Caco-2 (cell line): ENCODE data around the gene NPSR1. TPM values are rescaled to one million over a fixed set of nuclear protein-coding genes. Genes with fewer than 3 reads are reported as not detected.

Experiments
- BruUV-seq: library from RNA; stranded (reverse); fragments of 400-500 nt; replicated peaks from 2 replicates; lab custom pipeline; 2021; lab: Mats Ljungman, UMichigan
- CTCF ChIA-PET: fragments of 300-600 bp; sonication (Branson Sonifier 250); formaldehyde crosslinking; loops from one replicate; lab custom pipeline; 2022; ENCODE audit warnings: antibody characterized with exemption; lab: Charles Lee
- POLR2A ChIA-PET: fragments of 300-600 bp; sonication (Branson Sonifier 250); formaldehyde crosslinking; loops from one replicate; lab custom pipeline; 2022; ENCODE audit warnings: antibody characterized with exemption; lab: Charles Lee
- DNase-seq, 2 experiments: peaks; one replicate each; pipeline versions ENCODE4 v3.0.0 to v3.0.0-alpha.2; 2020 to 2022
- H3K27me3 ChIP-seq: replicated peaks from 2 replicates; pipeline ENCODE4 v1.6.0; 2011; ENCODE audit warnings: low read length; ENCODE audit not compliant: control insufficient read depth, insufficient read depth
- H3K36me3 ChIP-seq: 2 replicates; pipeline ENCODE4 v1.5.1; 2011; ENCODE audit warnings: low read length; ENCODE audit not compliant: control insufficient read depth, insufficient read depth
- H3K4me1 ChIP-seq: fragments of 250-450 bp; sonication (Bioruptor Pico); 2 replicates; pipeline ENCODE4 v1.5.1; 2020; ENCODE audit warnings: mild to moderate bottlenecking
- H3K4me3 ChIP-seq: 2 replicates; pipeline ENCODE4 v1.5.1; 2011; ENCODE audit warnings: low read depth, mild to moderate bottlenecking, control low read depth, low read length
- H3K9me3 ChIP-seq: fragments of 250-450 bp; sonication (Bioruptor Pico); 2 replicates; pipeline ENCODE4 v1.5.1; 2020; ENCODE audit warnings: mild to moderate bottlenecking, moderate library complexity
- H3K27ac Mint-ChIP-seq: one replicate; pipeline ENCODE4 v1.8.0; 2022; ENCODE audit warnings: mixed read lengths; ENCODE audit not compliant: unreplicated experiment
- H3K27me3 Mint-ChIP-seq: one replicate; pipeline ENCODE4 v1.8.0; 2022; ENCODE audit warnings: mixed read lengths; ENCODE audit not compliant: insufficient read depth, unreplicated experiment
- H3K36me3 Mint-ChIP-seq: one replicate; pipeline ENCODE4 v1.8.0; 2022; ENCODE audit warnings: mild to moderate bottlenecking, mixed read lengths; ENCODE audit not compliant: insufficient read depth, unreplicated experiment
- H3K4me1 Mint-ChIP-seq: one replicate; pipeline ENCODE4 v1.8.0; 2022; ENCODE audit warnings: low read depth, mixed read lengths; ENCODE audit not compliant: unreplicated experiment
- H3K4me3 Mint-ChIP-seq: one replicate; pipeline ENCODE4 v1.8.0; 2022; ENCODE audit warnings: mild to moderate bottlenecking, moderate library complexity, mixed read lengths; ENCODE audit not compliant: unreplicated experiment
- H3K9me3 Mint-ChIP-seq: one replicate; pipeline ENCODE4 v1.8.0; 2022; ENCODE audit warnings: mixed read lengths; ENCODE audit not compliant: unreplicated experiment
- intact Hi-C: fragments of 100-400 bp; cut with micrococcal nuclease; formaldehyde crosslinking; loops from one replicate; pipeline ENCODE4 v1.10.0; 2022; ENCODE audit not compliant: unreplicated experiment
- total RNA-seq: library from RNA; stranded (reverse); gene quantifications from 2 replicates; pipeline ENCODE4 v1.2.3, GENCODE V29; 2022
- TF ChIP-seq, protein P1 (sequence below), 2 experiments: fragments of 200-600 bp in 1 of 2; IDR thresholded peaks; 1 replicate in 1 of 2; 2 replicates in 1 of 2; pipeline versions ENCODE4 v1.5.1 to v1.8.0; 2011 to 2022; ENCODE audit warnings: antibody characterized with exemption in 1 of 2, control low read depth in 1 of 2, inconsistent platforms in 1 of 2, low read depth in 1 of 2, low read length in 1 of 2, mild to moderate bottlenecking in 1 of 2, moderate library complexity in 1 of 2; ENCODE audit not compliant: insufficient read depth in 1 of 2, severe bottlenecking in 1 of 2, unreplicated experiment in 1 of 2

The NPSR1 gene
- total RNA-seq, 1 experiment from 2014 or later = not detected

DNA sequence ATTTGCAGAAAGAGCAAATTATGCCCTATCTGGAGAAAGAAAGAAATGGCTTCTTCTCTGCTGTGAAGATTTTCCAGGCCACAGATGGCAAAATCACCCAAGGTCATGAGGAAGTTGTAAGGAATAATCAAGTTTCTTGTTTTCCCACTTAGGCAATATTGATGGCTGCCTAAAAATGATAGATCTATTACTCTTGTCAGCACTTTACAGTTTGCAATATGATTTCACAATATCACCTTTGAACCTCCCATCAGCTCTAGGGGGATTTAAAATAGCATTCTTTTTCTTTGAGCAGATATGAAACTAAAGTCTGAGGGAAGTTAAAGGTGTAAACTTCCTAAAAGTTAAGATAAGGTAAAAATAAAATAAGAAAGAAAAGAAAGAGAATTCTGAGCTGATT is 6.7 kb downstream of the NPSR1 start:
- no TSS peak for BruUV-seq
- Mint-ChIP-seq H3K4me3 (no peak overlapping the region), H3K4me1 (peaks cover 7% of the 10 kb centered on the region), H3K27ac (no peak overlapping the region), H3K27me3 (peaks cover 2% of the 10 kb centered on the region), H3K36me3 (no peaks in the 10 kb centered on the region), H3K9me3 (peaks cover 10% of the 10 kb centered on the region)
- no peak overlapping the region for H3K4me3 ChIP-seq
- CTCF ChIA-PET = interaction anchor here (1.1 kb wide), 1 partner anchor 344 kb away, joined by 6 read pairs; no protein-coding TSS in a partner anchor
- DNase-seq = no peak
- TF ChIP-seq, protein P1, sequence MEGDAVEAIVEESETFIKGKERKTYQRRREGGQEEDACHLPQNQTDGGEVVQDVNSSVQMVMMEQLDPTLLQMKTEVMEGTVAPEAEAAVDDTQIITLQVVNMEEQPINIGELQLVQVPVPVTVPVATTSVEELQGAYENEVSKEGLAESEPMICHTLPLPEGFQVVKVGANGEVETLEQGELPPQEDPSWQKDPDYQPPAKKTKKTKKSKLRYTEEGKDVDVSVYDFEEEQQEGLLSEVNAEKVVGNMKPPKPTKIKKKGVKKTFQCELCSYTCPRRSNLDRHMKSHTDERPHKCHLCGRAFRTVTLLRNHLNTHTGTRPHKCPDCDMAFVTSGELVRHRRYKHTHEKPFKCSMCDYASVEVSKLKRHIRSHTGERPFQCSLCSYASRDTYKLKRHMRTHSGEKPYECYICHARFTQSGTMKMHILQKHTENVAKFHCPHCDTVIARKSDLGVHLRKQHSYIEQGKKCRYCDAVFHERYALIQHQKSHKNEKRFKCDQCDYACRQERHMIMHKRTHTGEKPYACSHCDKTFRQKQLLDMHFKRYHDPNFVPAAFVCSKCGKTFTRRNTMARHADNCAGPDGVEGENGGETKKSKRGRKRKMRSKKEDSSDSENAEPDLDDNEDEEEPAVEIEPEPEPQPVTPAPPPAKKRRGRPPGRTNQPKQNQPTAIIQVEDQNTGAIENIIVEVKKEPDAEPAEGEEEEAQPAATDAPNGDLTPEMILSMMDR (IDR thresholded peaks at IDR 0.05; ENCODE audit: insufficient read depth in 1 of 2, low read depth in 1 of 2, low read length in 1 of 2, severe bottlenecking in 1 of 2, unreplicated experiment in 1 of 2) = no peak
- no peaks in the 10 kb centered on the region for H3K9me3 ChIP-seq
- H3K36me3 ChIP-seq = no peaks in the 10 kb centered on the region
- POLR2A ChIA-PET = interaction anchor here (0.6 kb wide), 1 partner anchor 161 kb away, joined by 6 read pairs; no protein-coding TSS in a partner anchor
- intact Hi-C loops = no loop called here
- no peaks in the 10 kb centered on the region for H3K27me3 ChIP-seq
- H3K4me1 ChIP-seq = peaks cover 11% of the 10 kb centered on the region; the same call in 1 of the 2 replicates

- Histone ChIP-seq H3K4me1 (no peaks in the 10 kb centered on the region), H3K27me3 (no peaks in the 10 kb centered on the region), H3K9me3 (no peaks in the 10 kb centered on the region), H3K36me3 (no peaks in the 10 kb centered on the region), H3K4me3 (no peak overlapping the region)
- POLR2A ChIA-PET = no interaction called here
- no peak overlapping the region for H3K27ac Mint-ChIP-seq
- H3K9me3 Mint-ChIP-seq = no peaks in the 10 kb centered on the region
- H3K36me3 Mint-ChIP-seq = no peaks in the 10 kb centered on the region
- H3K4me1 Mint-ChIP-seq = peaks cover 6% of the 10 kb centered on the region
- CTCF ChIA-PET = no interaction called here
- no peak overlapping the region for H3K4me3 Mint-ChIP-seq
- intact Hi-C loops = loop anchor here (10.0 kb wide), 1 partner anchor 152 kb away; no protein-coding TSS in a partner anchor
- no TSS peak for BruUV-seq
- TF ChIP-seq, protein P1 (IDR thresholded peaks at IDR 0.05; ENCODE audit: insufficient read depth in 1 of 2, low read depth in 1 of 2, low read length in 1 of 2, severe bottlenecking in 1 of 2, unreplicated experiment in 1 of 2) = no peak
- H3K27me3 Mint-ChIP-seq = no peaks in the 10 kb centered on the region
- DNase-seq = no peak
These were observed 14.4 kb downstream of the NPSR1 start for GRCh38 chr7:34672430-34672829.

DNA sequence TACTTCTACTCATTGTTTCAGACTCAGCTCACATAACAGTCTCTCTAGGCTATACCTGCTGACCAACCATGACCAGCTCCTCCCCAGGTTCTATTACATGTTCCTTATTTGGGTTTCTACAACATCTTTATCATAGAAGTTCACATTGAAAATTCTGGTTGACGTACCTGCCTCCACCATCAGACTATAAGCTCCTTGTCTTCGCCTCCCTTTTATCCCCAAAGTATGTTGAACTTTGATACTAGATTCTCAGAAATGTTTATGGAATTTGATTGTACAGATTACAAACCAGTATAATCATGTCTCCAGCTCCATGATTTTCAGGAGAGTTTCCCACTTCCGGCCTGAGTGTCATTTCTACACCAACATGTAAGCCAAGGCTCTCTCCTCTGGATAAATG is 15.0 kb downstream of the NPSR1 start:
- Histone ChIP-seq H3K4me3 (no peak overlapping the region), H3K36me3 (no peaks in the 10 kb centered on the region), H3K4me1 (no peaks in the 10 kb centered on the region), H3K27me3 (no peaks in the 10 kb centered on the region), H3K9me3 (no peaks in the 10 kb centered on the region)
- intact Hi-C loops = loop anchor here (10.0 kb wide), 1 partner anchor 152 kb away; no protein-coding TSS in a partner anchor
- BruUV-seq = no TSS peak
- no peak overlapping the region for H3K4me3 Mint-ChIP-seq
- H3K36me3 Mint-ChIP-seq = no peaks in the 10 kb centered on the region
- no peaks in the 10 kb centered on the region for H3K9me3 Mint-ChIP-seq
- DNase-seq = no peak
- ChIA-PET CTCF (no interaction called here), POLR2A (no interaction called here)
- H3K27me3 Mint-ChIP-seq = no peaks in the 10 kb centered on the region
- no peak overlapping the region for H3K27ac Mint-ChIP-seq
- TF ChIP-seq, protein P1 (IDR thresholded peaks at IDR 0.05; ENCODE audit: insufficient read depth in 1 of 2, low read depth in 1 of 2, low read length in 1 of 2, severe bottlenecking in 1 of 2, unreplicated experiment in 1 of 2) = no peak
- H3K4me1 Mint-ChIP-seq = peaks cover 6% of the 10 kb centered on the region
